Measurements from ENCODE around the gene CFAP100.

Gene CFAP100

DNA sequence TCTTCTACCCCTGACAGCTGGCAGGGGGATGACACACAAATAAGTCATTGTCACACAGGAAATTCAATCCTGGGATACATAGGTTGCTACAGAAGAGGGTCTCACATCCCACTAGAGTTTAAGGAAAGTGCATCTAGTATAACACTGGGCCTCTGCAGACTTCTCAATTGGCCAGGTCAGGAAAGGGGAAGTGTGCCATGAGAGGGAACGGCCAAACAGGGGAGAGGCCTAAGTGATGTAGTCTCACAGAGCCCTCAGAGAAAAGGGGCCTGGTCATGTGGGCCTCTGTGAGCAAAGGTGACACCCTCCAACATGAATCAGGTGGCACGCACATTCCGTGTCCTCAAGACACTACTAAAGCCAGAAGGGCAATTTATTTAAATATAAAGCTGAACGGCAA lies 69.8 kb downstream of the CFAP100 start:
- DNase-seq (ENCODE audit: low spot score), result no peak

DNA sequence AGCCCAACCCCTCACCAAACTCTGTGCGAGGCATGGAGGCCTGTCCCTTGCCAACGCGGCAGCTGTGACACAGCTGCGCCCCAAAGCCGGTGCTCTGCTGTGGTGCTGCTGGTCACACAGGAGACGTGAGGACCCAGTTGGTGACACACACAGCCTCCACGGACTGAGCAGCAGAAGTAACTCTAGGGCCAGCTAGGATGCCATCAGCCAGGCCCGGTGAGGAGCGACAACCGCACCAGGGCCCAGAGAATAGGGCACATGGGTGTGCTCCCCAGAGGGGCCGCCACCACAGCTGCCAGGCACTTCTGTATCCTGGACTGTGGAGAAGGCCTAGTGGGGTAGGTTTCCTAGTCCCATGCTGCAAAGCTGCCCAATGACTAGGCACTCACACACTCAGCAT lies 70.3 kb downstream of the CFAP100 start:
- DNase-seq (ENCODE audit: low spot score), result no peak

DNA sequence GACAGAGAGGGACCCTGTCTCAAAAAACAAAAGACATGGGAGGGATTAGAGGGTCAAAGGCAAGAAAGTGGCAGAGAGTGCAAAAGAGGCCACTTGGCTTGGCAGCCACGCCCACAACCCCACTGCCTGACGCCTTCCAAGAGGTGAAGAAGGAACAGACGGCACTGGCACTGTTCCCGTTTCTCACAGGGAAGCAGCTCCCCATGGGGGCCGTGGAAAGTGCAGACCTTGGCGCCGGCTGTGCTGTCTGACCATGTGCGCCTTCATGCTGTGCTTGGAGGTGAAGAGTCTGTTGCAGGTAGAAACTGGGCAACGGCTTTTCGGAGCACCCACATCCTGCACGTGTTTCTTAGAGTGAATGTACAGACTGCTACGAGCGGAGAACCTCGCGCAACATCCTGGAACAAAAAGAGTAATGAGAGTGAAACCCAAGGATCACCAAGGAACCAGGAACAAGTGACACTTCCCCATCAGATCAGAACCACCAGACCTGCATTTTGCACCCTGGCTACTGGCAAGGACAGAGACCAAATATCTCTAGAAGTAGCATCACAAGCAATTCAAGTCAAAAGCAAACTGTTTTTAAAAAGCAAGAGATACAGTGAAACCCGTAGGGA lies 71.3 kb downstream of the CFAP100 start:
- no peak for DNase-seq (ENCODE audit: low spot score)

DNA sequence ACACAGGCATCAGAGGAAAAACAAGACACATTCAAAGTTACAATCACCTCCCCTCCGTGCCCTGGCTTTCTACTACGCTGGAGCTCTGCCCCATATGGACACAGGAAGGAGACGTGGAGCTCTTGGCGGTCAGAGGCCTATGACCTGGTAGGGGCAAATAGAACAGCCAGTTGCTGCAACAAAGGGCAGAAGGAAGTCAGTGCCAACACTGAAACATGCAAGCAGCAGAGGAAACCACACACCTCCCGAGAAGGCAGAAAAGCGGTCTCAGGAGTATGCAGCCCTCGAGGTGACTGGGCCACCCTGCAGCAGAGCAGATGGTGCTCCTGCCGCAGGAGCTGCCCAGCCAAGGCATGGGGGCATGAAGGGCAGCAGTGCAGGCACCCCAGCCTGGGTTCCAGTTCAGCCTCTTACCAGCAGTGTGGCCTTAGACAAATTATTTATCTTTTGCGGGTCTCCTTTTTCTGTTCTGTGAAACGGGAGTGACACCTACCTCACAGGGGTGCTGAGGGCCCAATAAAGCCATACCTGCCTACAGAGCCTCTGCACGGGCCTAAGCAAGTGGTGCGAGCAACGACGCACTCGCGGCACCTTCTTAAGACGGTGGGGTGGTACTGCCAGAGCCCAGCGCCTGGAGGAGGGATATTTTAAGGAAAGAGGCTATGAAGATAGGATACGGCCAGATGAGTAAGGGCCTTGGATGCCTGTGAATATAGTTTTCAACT lies 72.3 kb downstream of the CFAP100 start:
- DNase-seq (ENCODE audit: low spot score), result no peak

DNA sequence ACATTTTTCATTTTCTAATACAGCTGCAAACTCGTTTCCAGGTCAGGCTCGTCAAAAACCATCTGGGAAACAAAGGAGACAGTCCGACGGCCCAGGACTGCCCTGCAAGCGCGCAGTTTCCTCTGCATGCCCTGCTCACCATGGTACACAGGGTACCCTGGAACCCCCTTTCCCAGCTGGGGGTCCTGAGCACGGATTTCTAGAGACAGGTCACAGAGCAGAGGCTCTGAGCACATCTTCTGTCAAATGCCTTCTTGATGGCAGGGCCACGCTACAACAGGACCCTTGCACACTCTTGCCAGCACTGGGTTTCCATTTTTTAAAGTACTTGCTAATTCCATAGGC lies 72.9 kb downstream of the CFAP100 start:
- no peak for DNase-seq (ENCODE audit: low spot score)

DNA sequence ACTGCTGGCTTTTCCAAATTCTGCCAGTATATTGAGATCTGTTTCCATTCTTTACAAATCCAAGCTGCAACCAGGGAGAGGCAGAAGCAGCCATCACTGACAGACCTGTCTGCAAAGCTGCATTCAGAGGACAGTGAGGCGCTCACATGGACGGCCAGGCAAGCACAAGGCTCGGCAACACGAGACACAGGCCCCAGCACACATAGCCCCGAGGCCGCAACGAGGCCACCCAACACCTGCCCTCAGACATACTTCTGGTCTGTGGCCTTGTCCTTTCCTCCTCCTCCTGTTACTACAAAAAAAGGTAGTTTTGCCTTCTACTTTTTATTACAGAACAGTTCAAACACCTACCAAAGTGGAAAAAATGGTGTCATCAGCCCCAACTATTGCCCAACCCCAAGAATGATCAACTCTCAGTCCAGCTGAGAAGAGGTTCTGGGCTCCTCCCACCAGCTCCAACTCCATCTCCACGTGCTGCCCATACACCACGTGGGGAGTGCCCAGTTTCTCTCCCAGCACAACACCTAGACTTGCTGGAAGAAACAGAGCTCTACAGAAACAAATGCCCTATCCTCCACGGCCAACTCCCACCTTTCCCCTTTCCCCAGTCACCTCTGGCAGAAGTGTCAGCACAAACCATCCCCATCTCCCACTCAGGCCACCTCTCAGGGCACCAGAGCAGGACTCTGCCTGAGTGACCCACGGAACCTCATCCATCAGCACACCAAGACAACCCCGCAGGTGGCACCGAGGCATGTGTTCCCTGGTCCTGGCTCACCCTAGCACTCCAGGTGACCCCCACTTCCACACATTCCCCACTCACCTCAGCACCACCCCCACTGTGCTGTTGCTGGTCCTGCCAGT lies 73.6 kb downstream of the CFAP100 start:
- no peak for DNase-seq (ENCODE audit: low spot score)

DNA sequence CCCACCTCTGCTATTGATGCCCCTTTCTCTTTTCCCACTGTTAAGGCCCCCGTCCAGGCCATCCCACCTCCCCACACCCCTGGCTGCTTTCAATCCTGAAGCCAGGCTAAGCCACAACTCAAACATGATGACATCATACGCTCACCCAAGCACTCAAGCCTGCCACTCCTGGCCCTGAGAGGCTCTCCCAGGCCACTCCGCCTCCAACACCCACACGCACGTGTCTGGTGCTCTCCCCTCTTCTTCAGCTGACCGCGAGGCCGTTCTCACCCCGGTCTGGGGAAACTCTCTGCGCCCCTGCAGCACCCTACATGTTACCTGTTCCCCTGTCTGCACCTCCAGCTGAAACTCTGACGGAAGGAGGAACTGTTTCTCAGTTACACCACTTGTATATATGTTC lies 74.8 kb downstream of the CFAP100 start:
- DNase-seq (ENCODE audit: low spot score), result no peak

DNA sequence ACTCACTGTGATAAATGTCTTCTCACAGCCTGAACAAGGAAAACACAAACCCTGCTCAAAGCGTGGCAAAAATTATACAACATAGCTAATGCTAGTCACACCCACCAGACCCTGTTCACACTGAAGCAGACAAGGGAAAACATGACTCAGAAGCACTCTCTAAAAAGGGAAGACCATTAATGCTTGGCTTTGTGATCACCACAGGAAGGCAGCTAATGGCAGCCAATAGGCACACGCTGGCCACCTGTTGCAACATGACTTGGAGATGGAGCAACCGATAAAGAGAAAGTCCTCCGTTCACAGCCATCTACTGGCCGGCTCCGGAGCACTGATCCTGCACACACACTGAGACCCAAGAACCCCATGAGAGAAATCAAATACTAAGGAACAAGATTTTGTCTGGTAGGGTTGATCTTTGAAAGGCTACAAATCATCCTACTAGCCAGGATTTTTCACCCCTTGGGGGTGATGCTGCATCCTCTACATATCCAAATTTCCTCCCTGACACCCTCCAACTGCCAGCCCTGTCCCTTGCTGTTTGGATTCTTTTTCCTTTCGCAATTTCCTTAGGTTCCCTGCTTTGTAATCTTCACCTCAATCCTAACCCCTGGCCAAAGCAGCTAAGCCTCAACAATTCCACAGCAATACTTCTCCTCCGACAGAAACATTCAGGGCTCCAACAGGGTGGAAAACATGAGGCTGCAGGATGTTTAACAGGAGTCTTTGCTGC lies 77.7 kb downstream of the CFAP100 start:
- peak; percentile 18 for DNase-seq (ENCODE audit: low spot score)

DNA sequence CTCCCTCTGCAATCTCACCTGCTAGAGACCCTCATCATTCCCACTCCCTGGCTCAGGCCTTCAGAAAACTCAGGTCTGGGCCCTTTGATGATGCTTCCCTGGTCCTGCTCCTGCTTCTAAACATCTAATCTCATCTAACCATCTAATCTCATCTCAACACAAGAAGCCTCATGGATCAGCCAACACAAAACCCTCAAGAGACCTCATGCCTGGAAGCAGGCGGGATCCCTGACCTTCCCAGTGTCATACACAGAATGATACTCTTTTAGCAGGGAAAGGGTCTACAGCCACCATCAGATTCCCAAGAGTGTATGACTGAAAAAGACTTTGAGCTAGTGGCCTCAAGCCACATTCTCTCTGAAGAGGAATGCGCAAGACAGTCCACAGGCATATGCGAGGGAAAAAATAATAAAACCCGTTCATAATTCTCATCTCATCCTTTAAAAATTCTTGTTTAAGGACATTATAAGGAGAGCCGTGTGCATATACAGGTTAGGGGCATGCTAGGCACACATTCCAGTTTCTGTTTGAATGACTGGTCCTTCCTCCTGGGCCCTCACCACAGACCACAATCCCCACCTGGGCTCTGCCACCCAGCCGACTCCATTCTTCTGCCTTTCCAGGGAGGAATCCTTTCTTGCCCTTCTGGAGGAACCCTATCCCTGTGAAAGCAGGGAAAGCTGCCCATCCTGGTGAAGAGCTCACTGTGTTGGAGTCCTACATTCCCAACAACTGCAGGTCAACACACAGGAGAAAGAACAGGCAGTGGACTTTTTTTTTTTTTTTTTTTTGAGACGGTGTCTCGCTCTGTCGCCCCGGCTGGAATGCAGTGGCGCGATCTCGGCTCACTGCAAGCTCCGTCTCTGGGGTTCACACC lies 78.8 kb downstream of the CFAP100 start:
- no peak for DNase-seq (ENCODE audit: low spot score)

DNA sequence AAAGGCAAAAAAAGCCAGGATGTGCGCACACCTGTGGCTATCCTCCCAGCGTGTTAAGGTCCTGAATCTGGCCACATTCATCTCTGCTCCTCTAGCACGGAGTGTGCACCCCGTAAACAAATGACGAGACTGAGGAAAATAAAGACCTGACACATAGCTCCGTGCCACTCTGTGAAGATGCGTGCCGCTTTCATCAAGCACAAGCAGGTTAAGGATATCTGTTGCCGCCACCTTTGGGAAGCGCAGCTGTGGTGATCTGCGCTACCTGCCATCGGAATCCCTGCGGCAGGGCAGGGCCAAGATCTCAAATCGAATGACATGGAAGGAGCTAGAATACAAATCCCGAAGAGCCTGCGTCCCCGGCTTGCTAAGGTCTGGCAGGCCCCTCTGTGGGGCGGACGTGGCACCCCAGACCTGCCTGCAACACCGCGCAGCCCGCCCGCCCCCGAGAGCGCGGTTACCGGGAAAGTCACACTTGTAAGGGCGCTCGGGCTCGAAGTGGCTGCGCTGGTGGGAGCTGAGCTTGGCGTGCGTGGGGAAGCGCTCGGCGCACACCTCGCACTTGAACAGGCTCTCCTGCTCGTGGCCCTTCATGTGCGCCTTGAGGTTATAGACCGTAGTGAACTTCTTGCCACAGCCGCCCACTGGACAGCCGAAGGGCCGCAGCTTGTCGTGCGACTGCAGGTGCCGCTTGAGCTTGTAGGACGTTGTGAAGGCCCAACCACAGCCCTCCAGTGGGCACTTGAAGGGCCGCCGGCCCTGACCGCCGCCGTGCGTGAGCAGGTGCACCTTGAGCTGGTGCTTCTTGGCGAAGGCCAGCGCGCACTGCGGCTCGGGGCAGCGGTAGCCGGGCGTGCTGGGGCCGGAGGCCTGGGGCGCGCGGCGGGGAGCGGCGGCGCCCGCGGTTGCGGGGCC lies 80.0 kb downstream of the CFAP100 start:
- DNase-seq (ENCODE audit: low spot score), result peak; percentile 46

DNA sequence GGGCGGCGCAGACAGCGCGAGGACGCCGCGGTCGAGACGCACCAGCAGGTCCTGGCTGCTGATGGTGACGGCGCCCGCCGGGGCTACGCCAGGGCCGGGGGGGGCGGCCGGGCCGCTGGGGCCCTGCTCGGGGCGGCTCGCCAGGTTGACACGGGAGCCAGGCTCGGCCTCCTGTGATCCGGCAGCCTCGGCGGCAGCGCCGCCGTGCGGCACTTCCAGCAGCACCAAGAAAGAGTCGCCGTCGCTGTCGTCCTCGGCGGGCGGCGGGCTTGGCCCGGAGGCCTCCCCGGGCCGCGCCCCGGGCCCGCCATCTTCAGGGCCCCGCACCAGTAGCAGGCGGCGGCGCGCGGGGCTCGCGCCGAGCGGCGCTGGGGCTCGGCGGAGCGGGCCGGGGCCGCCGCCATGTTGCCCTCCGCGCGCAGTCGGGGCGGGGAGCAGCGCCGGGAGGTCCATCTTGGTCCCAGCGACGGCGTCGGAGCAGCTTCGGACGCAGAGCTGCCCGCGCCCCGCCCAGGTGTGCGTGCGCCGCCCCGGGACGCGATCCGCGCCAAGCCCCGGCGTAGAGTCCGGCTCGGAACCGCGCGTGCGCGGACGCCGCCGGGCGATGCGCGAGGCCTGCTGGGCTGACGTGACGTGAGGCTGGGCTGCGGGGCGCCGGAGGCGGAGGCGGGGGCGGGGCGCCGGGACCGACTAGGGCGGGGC lies 80.9 kb downstream of the CFAP100 start, which contains the start of gene ZXDC:
TSS of gene ZXDC (minus strand) at position 479 of the 702 bp plus-strand sequence. CDS start at position 453, 26 bp downstream.
- peak; percentile 96 for DNase-seq (ENCODE audit: low spot score)

DNA sequence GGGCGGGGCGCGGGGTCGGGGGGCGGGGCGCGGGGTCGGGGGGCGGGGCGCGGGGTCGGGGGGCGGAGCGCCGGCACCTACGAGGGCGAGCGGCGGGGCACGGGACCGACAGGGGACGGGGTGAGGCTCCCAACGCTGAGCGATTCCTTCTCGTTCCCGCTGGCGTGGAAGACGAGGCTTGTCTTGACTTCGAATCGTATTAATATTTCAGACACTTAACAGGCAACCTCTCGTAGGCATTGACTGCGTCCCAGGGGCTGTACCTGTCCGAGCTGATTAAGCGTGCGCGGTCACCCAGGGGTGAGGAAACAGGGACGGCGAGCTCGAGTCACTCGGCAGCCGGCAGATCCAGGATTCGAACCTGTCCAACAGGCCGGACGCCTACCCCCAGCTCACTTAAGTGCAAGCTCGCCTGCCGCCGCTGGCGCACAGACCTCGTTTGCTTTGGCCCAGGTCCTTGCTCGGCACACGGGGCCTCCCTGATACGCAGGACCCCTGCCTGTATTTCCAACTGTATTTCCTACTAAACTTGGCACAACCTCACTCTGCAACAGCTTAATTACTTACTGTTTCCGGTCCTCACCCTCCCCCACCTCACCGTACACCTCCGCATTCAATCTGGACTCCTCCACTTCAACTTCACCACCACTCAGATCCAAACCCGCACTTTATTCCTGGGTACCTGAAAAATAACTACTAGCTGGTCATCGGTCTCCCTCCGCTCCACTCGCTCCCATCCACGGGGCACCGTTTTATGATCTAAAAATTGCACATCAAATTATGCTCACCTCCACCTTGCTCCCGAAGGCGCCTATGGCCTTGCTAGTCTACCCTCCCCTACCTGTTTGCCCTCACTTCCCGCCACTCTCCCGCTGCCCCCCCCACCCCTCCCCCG lies 81.7 kb downstream of the CFAP100 start:
- no peak for DNase-seq (ENCODE audit: low spot score)

DNA sequence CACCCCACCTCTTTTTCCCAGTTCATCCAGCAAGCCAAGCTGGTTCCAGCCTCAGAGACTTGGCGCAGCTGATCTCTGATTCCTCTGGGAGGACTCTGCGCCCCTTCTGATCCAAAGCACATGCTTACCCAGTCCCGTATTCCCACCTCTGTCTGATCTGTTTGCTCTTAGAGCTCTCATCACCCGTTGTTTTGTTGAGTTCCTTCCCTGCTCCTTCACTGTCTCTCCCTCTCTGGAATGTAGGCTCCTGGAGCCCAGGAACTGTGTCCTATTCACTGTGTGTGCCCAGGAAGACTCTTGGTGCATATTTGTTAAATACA lies 82.3 kb downstream of the CFAP100 start:
- no peak for DNase-seq (ENCODE audit: low spot score)

DNA sequence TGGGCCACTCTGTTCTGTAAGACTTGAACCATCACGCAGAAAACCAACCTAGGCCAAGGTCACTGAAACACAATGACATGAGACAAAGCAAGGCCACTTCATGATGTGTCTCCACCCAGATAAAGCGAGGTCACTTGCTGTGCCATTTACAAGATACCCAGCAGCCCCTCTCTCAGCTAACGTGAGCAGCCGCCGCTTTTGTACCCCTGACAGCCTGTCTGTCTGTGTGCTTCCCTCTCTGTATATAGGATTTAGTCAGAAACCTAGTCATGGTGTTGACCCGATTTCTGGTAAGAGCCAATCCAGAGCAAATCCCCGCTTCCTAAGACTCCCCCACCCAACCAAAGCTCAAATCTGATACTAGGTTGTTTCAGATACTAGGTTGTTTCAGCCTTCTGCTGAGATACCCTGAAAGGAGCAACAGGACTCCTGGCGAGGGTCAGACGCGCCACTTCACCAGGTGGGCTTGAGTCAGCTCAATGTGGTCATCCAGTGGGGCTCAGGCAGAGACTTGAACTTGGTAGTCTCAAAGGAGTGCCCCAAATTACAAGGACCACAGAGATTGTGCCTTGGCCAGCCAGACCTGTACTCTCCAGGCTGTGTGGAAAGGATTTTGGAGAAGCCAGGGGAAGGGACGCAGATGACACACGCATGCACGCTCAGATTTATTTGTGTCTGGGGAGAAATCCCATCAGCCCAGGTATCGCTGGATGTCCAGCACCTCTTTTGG lies 84.0 kb downstream of the CFAP100 start:
- DNase-seq (ENCODE audit: low spot score), result no peak

DNA sequence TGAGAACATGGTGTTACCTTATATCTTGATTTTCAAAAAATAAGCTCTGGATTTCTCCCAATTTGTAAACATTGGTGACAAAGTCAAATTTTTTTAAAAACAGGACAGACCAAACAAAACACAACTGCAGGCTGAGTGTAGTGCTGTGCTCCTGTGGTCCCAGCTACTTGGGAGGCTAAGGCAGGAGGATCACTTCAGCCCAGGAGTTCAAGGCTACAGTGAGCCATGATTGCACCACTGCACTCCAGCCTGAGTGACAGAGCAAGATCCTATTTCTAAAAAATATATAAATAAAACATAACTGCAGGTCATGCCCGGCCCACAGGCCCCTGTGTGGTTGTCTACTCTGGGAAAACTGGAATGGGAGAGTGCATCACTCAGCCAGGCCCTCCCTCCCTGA lies 84.9 kb downstream of the CFAP100 start:
- no peak for DNase-seq (ENCODE audit: low spot score)

DNA sequence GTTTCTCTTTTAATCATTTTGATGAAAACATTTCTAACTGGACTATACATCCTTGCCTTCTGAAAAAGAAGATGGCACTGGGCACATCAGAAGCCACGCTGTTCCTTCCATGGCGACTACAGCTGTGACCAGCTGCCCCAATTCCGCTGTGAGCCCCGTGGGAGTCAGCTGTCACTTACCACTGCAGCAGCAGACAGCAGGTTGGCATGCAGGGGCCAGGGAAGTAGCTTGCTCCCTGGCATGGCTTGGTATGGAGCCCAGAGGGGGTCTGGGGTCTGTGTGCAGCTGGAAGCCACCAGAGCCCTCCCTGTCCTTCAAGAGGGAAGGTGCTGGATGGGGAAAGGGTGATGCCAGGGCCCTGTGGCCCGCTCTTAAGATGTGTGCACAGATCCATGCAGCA lies 85.5 kb downstream of the CFAP100 start:
- DNase-seq (ENCODE audit: low spot score), result no peak

DNA sequence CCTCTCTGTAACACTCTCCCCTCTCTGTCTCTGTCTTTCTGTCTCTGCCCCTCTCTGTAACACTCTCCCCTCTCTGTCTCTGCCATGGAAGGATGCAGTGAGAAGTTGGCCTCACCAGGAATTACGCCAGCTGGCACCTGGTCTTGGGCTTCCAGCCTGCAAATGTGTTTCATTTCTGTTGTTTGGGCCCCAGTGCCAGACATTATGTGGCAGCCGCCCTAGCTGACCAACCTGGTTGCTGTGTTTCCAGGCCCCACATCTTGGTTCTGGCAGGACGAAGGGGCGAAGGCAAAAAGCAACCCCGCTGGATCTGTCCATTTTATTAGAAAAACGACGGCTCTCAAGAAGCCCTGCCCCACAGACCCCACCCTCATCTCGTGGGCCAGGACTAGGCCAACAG lies 86.2 kb downstream of the CFAP100 start:
- DNase-seq (ENCODE audit: low spot score), result no peak
